HepG2 (cell line): ENCODE data around the gene DUSP5. TPM values are rescaled to one million over a fixed set of nuclear protein-coding genes. Genes with fewer than 3 reads are reported as not detected.
A peak's percentile ranks its signal among the peaks of the same experiment; 100 is the strongest.

Experiments used
- ATAC-seq: fragments of 200-7000 bp; cut with Tn5 transposase; 3 replicates; pipeline ENCODE4 v1.9.1; 2020; ENCODE audit warnings: mild to moderate bottlenecking, moderate library complexity
- BruUV-seq: library from RNA; stranded (reverse); fragments of 400-500 nt; replicated peaks from 2 replicates; lab custom pipeline; 2021; lab: Mats Ljungman, UMichigan
- CTCF ChIA-PET: fragments of 300-600 bp; formaldehyde crosslinking; extraction: SDS; loops from one replicate; lab custom pipeline; 2021; ENCODE audit warnings: low total read pairs, inconsistent platforms, low intra/inter-chr PET ratio; lab: Yijun Ruan, JAX
- POLR2A ChIA-PET: fragments of 350-600 bp; sonication (Branson Sonifier 250); formaldehyde crosslinking; loops from one replicate; lab custom pipeline; 2020; ENCODE audit warnings: antibody characterized with exemption, inconsistent platforms; lab: Yijun Ruan, JAX
- DNase-seq: peaks from one replicate; pipeline ENCODE4 v3.0.0-alpha.2; 2015; ENCODE audit warnings: low spot score
- FAIRE-seq: peaks from 3 replicates; lab custom pipeline; 2011; peaks lifted over from hg19 to GRCh38; lab: Jason Lieb, UNC
- H2AFZ ChIP-seq: one replicate; pipeline ENCODE4 v1.6.1; 2011; ENCODE audit warnings: low read length, inconsistent platforms
- H3K27ac ChIP-seq: fragments of 300-600 bp; 3 replicates; pipeline ENCODE4 v1.8.0; 2011; ENCODE audit warnings: mixed run types, mild to moderate bottlenecking, mixed read lengths, low read length, inconsistent platforms; ENCODE audit not compliant: insufficient read depth; ENCODE audit errors: extremely low read length
- H3K27me3 ChIP-seq, 2 experiments: fragments of 200-600 bp in 1 of 2; 2 replicates in 1 of 2; 3 replicates in 1 of 2; pipeline versions ENCODE4 v1.6.0 to v1.8.0; 2011; ENCODE audit warnings: low read length in 2 of 2, mild to moderate bottlenecking in 2 of 2, moderate library complexity in 2 of 2, inconsistent platforms in 1 of 2; ENCODE audit not compliant: insufficient read depth in 2 of 2, control insufficient read depth in 1 of 2
- H3K36me3 ChIP-seq, 2 experiments: fragments of 200-600 bp in 1 of 2; replicated peaks in 1 of 2; 2 replicates in 1 of 2; 3 replicates in 1 of 2; pipeline versions ENCODE4 v1.5.1 to v1.8.0; 2011; ENCODE audit warnings: low read length in 2 of 2, inconsistent platforms in 1 of 2; ENCODE audit not compliant: insufficient read depth in 2 of 2, control insufficient read depth in 1 of 2
- H3K4me1 ChIP-seq: 2 replicates; pipeline ENCODE4 v1.5.1; 2012; ENCODE audit warnings: low read length, inconsistent platforms; ENCODE audit not compliant: insufficient read depth
- H3K4me2 ChIP-seq: 2 replicates; pipeline ENCODE4 v1.6.0; 2011; ENCODE audit warnings: low read depth, low read length, inconsistent platforms
- H3K4me3 ChIP-seq, 3 experiments: fragments of 200-600 bp in 1 of 3; sonication (generic), shearing (Covaris generic) in 1 of 3; replicated peaks in 1 of 3; 2 replicates each; pipeline ENCODE4 v1.5.1; 2011 to 2016; ENCODE audit warnings: low read length in 3 of 3, inconsistent platforms in 2 of 3, low read depth in 2 of 3, mild to moderate bottlenecking in 2 of 3, control low read depth in 1 of 3, mixed read lengths in 1 of 3; ENCODE audit not compliant: insufficient read depth in 1 of 3
- H3K79me2 ChIP-seq: one replicate; pipeline ENCODE4 v1.6.1; 2011; ENCODE audit warnings: low read length, inconsistent platforms; ENCODE audit not compliant: insufficient read depth
- H3K9ac ChIP-seq: 2 replicates; pipeline ENCODE4 v1.6.0; 2011; ENCODE audit warnings: mild to moderate bottlenecking, low read depth, low read length, inconsistent platforms; ENCODE audit not compliant: insufficient read depth
- H3K9me3 ChIP-seq: 2 replicates; pipeline ENCODE4 v1.5.1; 2012; ENCODE audit warnings: mild to moderate bottlenecking, low read length
- H4K20me1 ChIP-seq: 2 replicates; pipeline ENCODE4 v1.6.0; 2011; ENCODE audit warnings: inconsistent platforms, mild to moderate bottlenecking, low read length, moderate library complexity; ENCODE audit not compliant: insufficient read depth
- ASH2L ChIP-seq: fragments of 300-600, 200-600 bp; sonication (generic); IDR thresholded peaks from 2 replicates; pipeline ENCODE4 v1.7.0; 2017; ENCODE audit warnings: low read depth, mild to moderate bottlenecking, moderate library complexity, mixed read lengths, low read length; ENCODE audit not compliant: insufficient read length
- KDM5B ChIP-seq: sonication (generic); formaldehyde crosslinking; IDR thresholded peaks from 2 replicates; pipeline ENCODE4 v1.4.0; 2020; ENCODE audit warnings: missing genetic modification reagents, mild to moderate bottlenecking, borderline replicate concordance
- MAX ChIP-seq: IDR thresholded peaks from 2 replicates; pipeline ENCODE4 v1.6.1; 2012; ENCODE audit warnings: inconsistent platforms
- MED1 ChIP-seq: sonication (generic); formaldehyde crosslinking; IDR thresholded peaks from 2 replicates; pipeline ENCODE4 v1.4.0; 2020; ENCODE audit warnings: missing genetic modification reagents
- MNT ChIP-seq: fragments of 450-650 bp; IDR thresholded peaks from 2 replicates; pipeline ENCODE4 v1.6.1; 2016
- NFIC ChIP-seq: IDR thresholded peaks from 2 replicates; pipeline ENCODE4 v1.6.1; 2012; ENCODE audit warnings: mild to moderate bottlenecking, low read length, inconsistent platforms
- PPARG ChIP-seq: conservative IDR thresholded peaks from 2 replicates; pipeline ENCODE4 v1.6.1; 2016; ENCODE audit warnings: missing biosample characterization, missing genetic modification reagents
- RXRB ChIP-seq: IDR thresholded peaks from 2 replicates; pipeline ENCODE4 v1.6.1; 2016; ENCODE audit warnings: borderline replicate concordance, missing genetic modification reagents, missing compliant biosample characterization
- SOX5 ChIP-seq: IDR thresholded peaks from 2 replicates; pipeline ENCODE4 v1.6.1; 2016; ENCODE audit warnings: borderline replicate concordance
- ZMAT3 ChIP-seq: sonication (generic); formaldehyde crosslinking; conservative IDR thresholded peaks from 2 replicates; pipeline ENCODE4 v1.7.0; 2021; ENCODE audit warnings: missing genetic modification reagents
- ZNF691 ChIP-seq: sonication (generic); formaldehyde crosslinking; IDR thresholded peaks from 2 replicates; pipeline ENCODE4 v1.4.0; 2020; ENCODE audit warnings: missing genetic modification reagents, low read depth, mild to moderate bottlenecking, borderline replicate concordance
- WGBS: methylation state at CpG from one replicate; pipeline ENCODE4 v1.1.6; 2017; ENCODE audit warnings: low lambda C conversion rate; 5-methylcytosine and 5-hydroxymethylcytosine counted together
- in situ Hi-C: cut with HindIII; loops from 2 replicates; pipeline ENCODE4 v1.10.0; 2017; ENCODE audit warnings: low pct_unique_long_range_greater_than_20kb; ENCODE audit not compliant: extremely low pct_ligation_motif_present
- intact Hi-C: fragments of 100-400 bp; cut with micrococcal nuclease; formaldehyde crosslinking; loops from one replicate; pipeline ENCODE4 v1.10.0; 2022; ENCODE audit not compliant: unreplicated experiment
- polyA plus RNA-seq, 8 experiments: library from polyadenylated mRNA; depleted of rRNA in 3 of 8; stranded (reverse) in 7 of 8; unstranded in 1 of 8; fragments of >200 nt; fragmentation: Illumina TruSeq in 4 of 8; extraction: Trizol in 4 of 8; gene quantifications; 2 replicates each; pipeline versions ENCODE4 v1.2.1 to v1.2.3, GENCODE V29; 2011 to 2016; ENCODE audit warnings: low read depth in 4 of 8, missing spikeins in 1 of 8, mixed read lengths in 1 of 8; ENCODE audit not compliant: insufficient read depth in 1 of 8
- total RNA-seq, 5 experiments: library from RNA; depleted of rRNA; stranded (reverse); fragments of >200 nt; fragmentation: Illumina TruSeq; extraction: Trizol; gene quantifications; 2 replicates each; pipeline ENCODE4 v1.2.3, GENCODE V29; 2016; ENCODE audit warnings: low read depth in 1 of 5

DUSP5 gene
- total and polyA plus RNA-seq, 2 of the 13 experiments (the other 11 are each of a cell fraction or from before 2014, with no cell fraction given): 1.4 to 3.7 TPM

GRCh38 chr10:110516815-110517492 is 19.2 kb downstream of the DUSP5 start:
- no TSS peak for BruUV-seq
- WGBS: 3% methylated on average over 2 of the region's 3 CpGs
- Histone ChIP-seq H3K9ac (no peak overlapping the region), H4K20me1 (no peaks in the 10 kb centered on the region), H3K9me3 (no peaks in the 10 kb centered on the region)
- DNase-seq: no peak
- in situ Hi-C loops: no loop called here
- FAIRE-seq: no peak
- POLR2A ChIA-PET: no interaction called here
- TF ChIP-seq MNT (peak; percentile 41), MED1 (CRISPR knock-in tag) (no peak)
- TF ChIP-seq, all 625 proteins: peak for 1
- Histone ChIP-seq H3K27me3 (no peaks in the 10 kb centered on the region; a peak in 1 of 5 replicates), H2AFZ (no peak overlapping the region), H3K79me2 (no peaks in the 10 kb centered on the region), H3K4me3 (no peak overlapping the region), H3K27ac (no peak overlapping the region), H3K4me2 (no peak overlapping the region), H3K36me3 (no peaks in the 10 kb centered on the region), H3K4me1 (peaks cover 12% of the 10 kb centered on the region)
- intact Hi-C loops: no loop called here
- no peak for ATAC-seq
- CTCF ChIA-PET: no interaction called here

- Histone ChIP-seq H3K4me3 (no peak overlapping the region), H3K4me2 (peak overlapping the region; percentile 37; the same call in 1 of the 2 replicates), H3K4me1 (peaks cover 38% of the 10 kb centered on the region), H3K36me3 (no peaks in the 10 kb centered on the region), H3K9ac (no peak overlapping the region), H3K79me2 (no peaks in the 10 kb centered on the region), H3K27ac (no peak overlapping the region), H2AFZ (no peak overlapping the region), H3K27me3 (peaks cover 0 to 8% of the 10 kb centered on the region in 2 experiments; a peak in 3 of 5 replicates), H3K9me3 (no peaks in the 10 kb centered on the region), H4K20me1 (no peaks in the 10 kb centered on the region)
- BruUV-seq: no TSS peak
- WGBS: 16% methylated on average over 4 of the region's 4 CpGs
- peak; percentile 62 for ATAC-seq
- peak; percentile 64 for DNase-seq
- intact Hi-C loops (no loop called here), in situ Hi-C loops (no loop called here)
- ChIA-PET CTCF (no interaction called here), POLR2A (no interaction called here)
- no peak for FAIRE-seq
- no peak for TF ChIP-seq ASH2L
- TF ChIP-seq NFIC: 0 out of 2 replicates have a peak, but pooled peaks have one; percentile 41
- TF ChIP-seq ZNF691 (CRISPR knock-in tag): peak; percentile 100
- TF ChIP-seq MAX: no peak
- no peak for TF ChIP-seq KDM5B (CRISPR knock-in tag)
- TF ChIP-seq ZMAT3: no peak
- TF ChIP-seq SOX5 (CRISPR knock-in tag): 0 out of 2 replicates have a peak, but pooled peaks have one; percentile 15
- peak; percentile 27; the same call in 1 of the 2 replicates for TF ChIP-seq RXRB (CRISPR knock-in tag)
- 0 out of 2 replicates have a peak, but pooled peaks have one; percentile 16 for TF ChIP-seq PPARG (CRISPR knock-in tag)
Measured at GRCh38 chr10:110522365-110522988, 24.8 kb downstream of the DUSP5 start.
